MM.1S (cell line): ENCODE results near the gene DGCR8.

Source experiments
- EZH2 ChIP-seq: fragments of 300-600 bp; sonication (generic); optimal IDR thresholded peaks from 2 replicates; pipeline ENCODE3; 2017; ENCODE audit warnings: low read depth, mild to moderate bottlenecking, antibody characterized with exemption, low read length, mixed read lengths
- EZH2phosphoT487 ChIP-seq: fragments of 300-600 bp; sonication (generic); IDR thresholded peaks from 2 replicates; pipeline ENCODE4 v1.6.1; 2018; ENCODE audit warnings: antibody characterized with exemption, low read length
- TF ChIP-seq, protein P1 (sequence below): fragments of 300-600 bp; sonication (generic); IDR thresholded peaks from 2 replicates; pipeline ENCODE4 v1.5.1; 2016; ENCODE audit warnings: antibody characterized with exemption, low read length, mixed read lengths

DNA sequence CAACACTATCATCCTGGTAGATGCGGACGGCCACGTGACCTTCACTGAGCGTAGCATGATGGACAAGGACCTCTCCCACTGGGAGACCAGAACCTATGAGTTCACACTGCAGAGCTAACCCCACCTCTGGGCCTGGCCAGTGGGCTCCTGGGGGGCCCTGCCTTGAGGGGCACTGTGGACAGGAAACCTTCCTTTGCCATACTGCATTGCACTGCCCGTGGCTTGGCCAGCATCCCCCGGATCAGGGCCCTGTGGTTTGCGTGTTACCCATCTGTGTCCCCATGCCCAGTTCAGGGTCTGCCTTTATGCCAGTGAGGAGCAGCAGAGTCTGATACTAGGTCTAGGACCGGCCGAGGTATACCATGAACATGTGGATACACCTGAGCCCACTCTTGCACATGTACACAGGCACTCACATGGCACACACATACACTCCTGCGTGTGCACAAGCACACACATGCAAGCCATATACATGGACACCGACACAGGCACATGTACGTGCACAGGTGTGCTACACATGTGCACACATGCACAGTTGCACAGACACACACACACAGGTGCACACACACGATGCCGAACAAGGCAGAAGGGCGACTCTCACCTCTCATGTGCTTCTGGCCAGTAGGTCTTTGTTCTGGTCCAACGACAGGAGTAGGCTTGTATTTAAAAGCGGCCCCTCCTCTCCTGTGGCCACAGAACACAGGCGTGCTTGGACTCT, 15.3 kb upstream of the DGCR8 start:
- TF ChIP-seq EZH2phosphoT487 (no peak), EZH2 (no peak)
- TF ChIP-seq, protein P1, sequence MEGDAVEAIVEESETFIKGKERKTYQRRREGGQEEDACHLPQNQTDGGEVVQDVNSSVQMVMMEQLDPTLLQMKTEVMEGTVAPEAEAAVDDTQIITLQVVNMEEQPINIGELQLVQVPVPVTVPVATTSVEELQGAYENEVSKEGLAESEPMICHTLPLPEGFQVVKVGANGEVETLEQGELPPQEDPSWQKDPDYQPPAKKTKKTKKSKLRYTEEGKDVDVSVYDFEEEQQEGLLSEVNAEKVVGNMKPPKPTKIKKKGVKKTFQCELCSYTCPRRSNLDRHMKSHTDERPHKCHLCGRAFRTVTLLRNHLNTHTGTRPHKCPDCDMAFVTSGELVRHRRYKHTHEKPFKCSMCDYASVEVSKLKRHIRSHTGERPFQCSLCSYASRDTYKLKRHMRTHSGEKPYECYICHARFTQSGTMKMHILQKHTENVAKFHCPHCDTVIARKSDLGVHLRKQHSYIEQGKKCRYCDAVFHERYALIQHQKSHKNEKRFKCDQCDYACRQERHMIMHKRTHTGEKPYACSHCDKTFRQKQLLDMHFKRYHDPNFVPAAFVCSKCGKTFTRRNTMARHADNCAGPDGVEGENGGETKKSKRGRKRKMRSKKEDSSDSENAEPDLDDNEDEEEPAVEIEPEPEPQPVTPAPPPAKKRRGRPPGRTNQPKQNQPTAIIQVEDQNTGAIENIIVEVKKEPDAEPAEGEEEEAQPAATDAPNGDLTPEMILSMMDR = no peak
